UCSD-AML1 (cell line): Measurements from ENCODE around the gene PAX2.

Source experiments
- DNase-seq: peaks from one replicate; lab custom pipeline; 2025; ENCODE audit not compliant: unreplicated experiment; lab: John Stamatoyannopoulos, UW

Gene PAX2

GRCh38 chr10:100723770-100724530 lies 21.4 kb upstream of the PAX2 start:
- DNase-seq: no peak

- no peak for DNase-seq
Measured at GRCh38 chr10:100724531-100725027, 20.8 kb upstream of the PAX2 start.

- no peak for DNase-seq
Measured at GRCh38 chr10:100725071-100725471, 20.3 kb upstream of the PAX2 start.

- no peak for DNase-seq
Measured at GRCh38 chr10:100725869-100726426, 19.4 kb upstream of the PAX2 start.

GRCh38 chr10:100727808-100728207 lies 17.6 kb upstream of the PAX2 start:
- DNase-seq: no peak

GRCh38 chr10:100728928-100729861 lies 16.2 kb upstream of the PAX2 start:
- peak; percentile 78 for DNase-seq

GRCh38 chr10:100729862-100730724 lies 15.3 kb upstream of the PAX2 start:
- no peak for DNase-seq

GRCh38 chr10:100730725-100731406 lies 14.5 kb upstream of the PAX2 start:
- DNase-seq: peak; percentile 66

GRCh38 chr10:100731407-100732240 lies 13.8 kb upstream of the PAX2 start:
- no peak for DNase-seq

GRCh38 chr10:100732241-100732596 lies 13.2 kb upstream of the PAX2 start:
- no peak for DNase-seq

GRCh38 chr10:100733329-100733728 lies 12.1 kb upstream of the PAX2 start:
- DNase-seq: no peak

GRCh38 chr10:100734295-100735086 lies 10.9 kb upstream of the PAX2 start:
- peak; percentile 32 for DNase-seq

GRCh38 chr10:100735087-100735336 lies 10.4 kb upstream of the PAX2 start:
- no peak for DNase-seq

GRCh38 chr10:100735337-100736143 lies 9.8 kb upstream of the PAX2 start:
- DNase-seq: no peak

GRCh38 chr10:100736144-100736808 lies 9.1 kb upstream of the PAX2 start:
- DNase-seq: no peak

- DNase-seq: peak; percentile 48
Measured at GRCh38 chr10:100736809-100737354, 8.5 kb upstream of the PAX2 start.
